Sciatic nerve (tissue), 2 donors: ENCODE measurements around the gene PKHD1. TPM values are rescaled to one million over a fixed set of nuclear protein-coding genes. Genes with fewer than 3 reads are reported as not detected.

ENCODE experiments used
- ATAC-seq: fragments of 200-7000 bp; cut with Tn5 transposase; one replicate; pipeline ENCODE4 v1.9.1; 2020; ENCODE audit warnings: mild to moderate bottlenecking, moderate library complexity
- DNase-seq: peaks from one replicate; pipeline ENCODE4 v3.0.0-alpha.2; 2020; ENCODE audit warnings: low spot score
- intact Hi-C: fragments of 100-400 bp; cut with DNase I; formaldehyde crosslinking; loops from one replicate; pipeline ENCODE4 v1.14.2; 2022
- total RNA-seq: library from RNA; stranded (reverse); fragmentation: NEBNext Ultra II Directional; extraction: Animal tissue kit (Norgen Biotek cat#: 25700); gene quantifications from one replicate; pipeline ENCODE4 v1.2.1, GENCODE V29; 2021
- donor health status: DM: no; HTN: no; CAD: no.
- donor health status: DM: no; HTN: no; CAD: no.

PKHD1 gene
- total RNA-seq, 1 donor from 2014 or later: 0.04 TPM

GRCh38 chr6:51702851-51703250 is 384.6 kb downstream of the PKHD1 start:
- DNase-seq: no peak
- intact Hi-C loops: no loop called here
- no peak for ATAC-seq

DNA sequence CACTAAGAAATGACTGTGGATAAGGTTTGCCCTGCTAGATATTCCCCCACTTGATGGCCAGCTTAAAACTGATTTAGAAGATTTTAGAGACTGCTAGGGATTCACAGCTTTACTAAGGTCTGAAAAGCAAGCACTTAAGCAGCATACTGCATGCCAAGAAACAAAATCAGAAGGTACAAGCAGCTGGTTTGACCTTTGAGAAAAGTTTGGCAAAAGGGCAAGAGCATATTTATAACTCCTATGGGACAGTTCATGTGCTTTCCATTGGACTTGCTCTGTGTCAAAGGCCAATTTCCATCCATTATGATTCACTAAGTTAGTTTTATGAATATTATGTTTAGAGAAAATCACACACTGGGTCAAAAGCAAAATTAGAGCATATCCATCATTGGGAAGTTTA is 402.8 kb downstream of the PKHD1 start:
- no peak for DNase-seq
- peak; percentile 95 for ATAC-seq
- intact Hi-C loops: no loop called here

GRCh38 chr6:51684038-51684437 is 403.4 kb downstream of the PKHD1 start:
- no peak for DNase-seq
- intact Hi-C loops: no loop called here
- no peak for ATAC-seq

DNA sequence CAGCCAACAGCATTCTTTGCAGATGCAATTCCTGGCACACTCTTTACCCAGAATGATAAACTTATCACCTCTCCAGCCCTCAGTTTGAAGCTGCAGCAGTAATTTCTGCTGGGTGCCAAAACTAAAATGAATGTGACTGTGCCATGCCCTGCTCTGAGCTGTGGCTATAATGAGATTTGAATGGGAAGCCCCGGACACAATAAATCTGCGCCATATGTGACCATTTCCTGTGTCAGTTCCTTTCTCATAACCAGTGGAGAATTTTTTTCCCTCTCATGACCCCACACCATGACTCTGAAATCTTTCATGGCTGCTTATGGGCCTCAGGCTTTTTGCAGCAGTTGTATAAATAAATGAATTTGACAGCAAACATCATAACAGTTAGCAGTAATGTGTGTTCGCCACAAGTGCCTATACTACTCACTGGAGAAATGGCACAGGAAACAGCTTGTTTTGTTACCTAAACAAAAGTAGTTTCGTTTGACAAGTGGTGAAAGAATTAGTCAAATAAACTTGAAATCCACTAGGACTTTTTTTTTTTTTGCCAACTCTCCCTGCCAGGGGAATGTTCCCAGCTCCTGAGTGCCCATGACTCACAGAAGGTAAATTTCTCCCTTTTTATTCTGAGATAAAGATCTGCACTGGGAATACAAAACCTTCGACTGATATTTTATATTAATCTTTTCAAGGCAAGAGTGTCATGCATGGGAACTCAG is 408.4 kb downstream of the PKHD1 start:
- intact Hi-C loops: no loop called here
- ATAC-seq (no peak), DNase-seq (no peak)

DNA sequence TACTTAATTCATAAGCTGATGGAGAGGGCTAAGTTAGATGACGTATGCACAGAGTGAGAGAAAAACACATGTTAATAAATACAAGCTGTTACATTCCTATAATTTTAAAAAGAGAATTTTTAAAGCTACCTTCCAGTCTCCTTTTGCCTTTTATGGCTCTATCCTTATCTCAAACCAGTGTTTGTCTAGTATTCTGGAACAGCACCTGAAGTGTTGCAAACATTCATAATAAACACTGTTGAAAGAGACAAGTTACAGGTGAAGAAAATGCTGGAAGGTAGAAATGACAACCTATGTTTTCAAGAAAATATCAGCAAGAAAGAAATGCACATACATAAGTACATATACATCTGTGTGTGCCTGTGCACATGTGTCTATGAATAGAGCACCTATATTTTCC is 409.1 kb downstream of the PKHD1 start:
- DNase-seq: no peak
- intact Hi-C loops: no loop called here
- ATAC-seq: no peak

GRCh38 chr6:51675922-51676275 is 411.5 kb downstream of the PKHD1 start:
- intact Hi-C loops: no loop called here
- DNase-seq (no peak), ATAC-seq (no peak)

DNA sequence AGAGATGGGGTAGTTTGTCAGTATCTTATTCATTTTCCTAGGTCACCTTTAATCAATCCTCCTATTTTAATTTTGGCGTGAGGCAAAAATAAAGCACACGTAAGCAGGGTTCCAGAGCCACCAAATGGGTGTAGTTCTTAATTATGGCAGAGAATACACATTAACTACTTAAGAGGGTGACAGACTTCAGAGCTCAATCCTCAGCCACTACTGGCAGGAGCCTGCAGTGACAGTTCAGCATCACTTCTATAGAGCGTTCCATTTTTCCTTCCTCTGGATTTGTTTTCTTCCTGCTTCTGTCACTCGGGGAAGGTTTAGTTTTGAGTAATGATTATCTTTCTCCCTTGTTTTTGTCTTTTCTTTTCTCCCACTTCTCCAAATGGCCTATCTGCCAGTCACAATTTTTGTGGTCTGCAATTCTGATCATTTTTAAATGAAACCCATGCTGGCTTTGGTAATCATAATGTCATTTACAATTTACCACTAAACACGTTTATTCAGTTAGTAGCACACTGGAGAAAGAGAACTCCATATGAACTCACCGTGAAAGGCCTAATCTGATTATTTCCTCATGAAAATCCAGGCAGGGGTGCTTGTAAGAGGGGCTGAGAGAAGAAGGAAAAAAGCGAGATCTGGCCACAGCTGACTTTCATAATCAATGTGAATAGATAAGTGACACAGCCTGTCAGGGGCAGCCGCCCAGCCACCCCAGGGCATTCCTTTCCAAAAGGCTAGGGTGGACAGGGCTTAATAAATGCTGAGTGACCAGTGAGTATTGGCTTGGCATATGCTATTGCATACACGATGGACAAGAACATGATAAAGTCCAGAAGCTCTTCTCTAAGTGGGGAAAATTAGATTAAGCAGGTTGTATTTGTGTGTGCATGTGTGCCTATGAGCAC is 412.1 kb downstream of the PKHD1 start:
- DNase-seq (no peak), ATAC-seq (no peak)
- intact Hi-C loops: no loop called here

DNA sequence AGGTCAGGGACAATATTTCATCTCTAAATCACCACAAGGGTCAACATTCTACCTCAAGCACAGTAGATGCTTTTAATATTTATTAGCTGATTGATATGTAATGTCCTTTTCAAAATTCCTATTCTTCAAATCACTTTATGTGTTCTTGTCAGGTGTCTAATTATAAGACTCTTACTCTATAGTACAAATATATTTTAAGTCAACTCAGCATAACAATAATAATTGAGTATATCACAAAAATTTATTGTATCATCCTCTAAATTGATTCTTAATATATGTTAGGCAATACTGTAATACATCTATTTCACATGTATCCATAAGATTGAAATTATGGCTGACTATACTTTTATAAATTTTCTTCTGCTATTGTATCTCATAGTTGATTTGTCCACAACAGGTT is 423.9 kb downstream of the PKHD1 start:
- intact Hi-C loops: no loop called here
- ATAC-seq: no peak
- DNase-seq: no peak

GRCh38 chr6:51660767-51661166 is 426.6 kb downstream of the PKHD1 start:
- intact Hi-C loops: no loop called here
- ATAC-seq (no peak), DNase-seq (no peak)

DNA sequence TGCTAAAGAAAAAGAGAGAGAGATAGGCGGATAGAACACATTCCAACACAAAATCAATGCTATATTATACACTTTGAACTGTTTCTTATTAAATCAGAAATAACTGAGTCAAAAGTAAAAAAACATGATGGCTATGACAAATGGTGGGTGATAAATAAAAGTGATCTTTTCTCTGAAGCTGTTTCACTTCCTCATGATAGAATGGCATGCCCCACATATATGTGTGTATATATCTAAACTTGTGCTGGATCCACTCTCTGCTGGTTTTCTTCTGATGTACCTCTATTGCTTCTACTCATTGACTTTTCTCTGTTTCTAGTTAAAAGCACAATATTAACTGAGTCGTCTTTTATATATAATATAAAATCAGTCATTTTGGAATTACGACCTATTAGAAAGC is 429.9 kb downstream of the PKHD1 start:
- ATAC-seq (no peak), DNase-seq (no peak)
- intact Hi-C loops: no loop called here

GRCh38 chr6:51655517-51655916 is 431.9 kb downstream of the PKHD1 start:
- DNase-seq: no peak

DNA sequence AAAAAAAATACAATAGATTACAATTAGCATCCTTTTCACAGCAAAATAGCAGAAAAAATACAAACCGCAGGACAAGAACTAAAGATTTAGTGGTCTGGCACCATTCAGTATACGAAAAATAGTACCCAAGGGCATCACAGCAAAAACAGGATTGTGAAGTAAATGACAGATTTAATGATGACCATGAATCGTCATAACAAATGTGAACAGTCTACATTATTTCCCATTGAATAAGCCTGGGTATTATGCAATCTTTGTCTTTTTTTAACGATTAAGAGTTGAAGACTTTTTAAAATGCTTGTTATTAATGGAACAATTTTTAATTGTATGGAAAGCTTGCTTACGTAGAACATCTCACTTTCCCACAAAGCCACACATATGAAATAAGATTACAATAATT is 432.8 kb downstream of the PKHD1 start:
- intact Hi-C loops: no loop called here
- DNase-seq: no peak
- ATAC-seq: no peak

More at GRCh38 chr6:51655517-51655916, 431.9 kb downstream of the PKHD1 start:
- ATAC-seq: no peak
- intact Hi-C loops: no loop called here

GRCh38 chr6:51651132-51651817 is 436.1 kb downstream of the PKHD1 start:
- DNase-seq (no peak), ATAC-seq (no peak)
- intact Hi-C loops: no loop called here

GRCh38 chr6:51648774-51649173 is 438.6 kb downstream of the PKHD1 start:
- no peak for ATAC-seq
- intact Hi-C loops: no loop called here
- DNase-seq: no peak

DNA sequence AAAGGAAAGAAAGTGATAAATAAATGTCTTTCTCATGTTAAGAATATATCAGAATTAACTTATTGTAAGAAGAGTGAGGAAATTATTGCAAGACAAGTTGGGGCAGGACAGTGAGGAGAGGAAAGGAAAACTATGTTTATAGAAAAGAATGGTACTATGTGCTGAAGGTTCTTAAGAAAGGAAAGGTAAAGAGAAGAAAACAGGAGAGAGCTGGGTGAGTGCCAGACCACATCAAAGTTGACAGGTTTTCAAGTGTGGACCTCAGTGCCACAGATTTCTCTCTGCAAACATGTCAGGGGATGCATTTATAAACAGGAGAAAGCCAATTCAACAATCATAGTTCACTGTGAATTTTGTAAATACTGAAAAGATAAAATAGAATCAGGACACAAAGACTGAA is 439.2 kb downstream of the PKHD1 start:
- DNase-seq (no peak), ATAC-seq (no peak)
- intact Hi-C loops: no loop called here

DNA sequence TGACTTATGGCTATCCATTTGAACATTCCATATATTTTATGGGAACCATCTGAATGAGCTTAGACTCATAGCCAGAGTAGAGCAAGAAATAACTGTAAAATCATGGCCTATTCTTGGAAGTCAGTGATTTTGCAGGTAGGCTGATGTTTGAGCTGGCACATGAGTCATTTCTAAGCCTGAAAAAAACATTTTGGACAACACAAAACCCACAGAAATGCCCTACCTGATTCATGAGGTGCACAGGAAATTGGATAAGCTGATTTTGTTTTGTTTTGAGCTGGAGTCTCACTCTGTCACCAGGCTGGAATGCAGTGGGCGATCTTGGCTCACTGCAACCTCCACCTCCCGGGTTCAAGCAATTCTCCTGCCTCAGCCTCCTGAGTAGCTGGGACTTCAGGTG is 443.0 kb downstream of the PKHD1 start:
- no peak for ATAC-seq
- intact Hi-C loops: no loop called here
- no peak for DNase-seq

GRCh38 chr6:51640021-51640420 is 447.4 kb downstream of the PKHD1 start:
- ATAC-seq (no peak), DNase-seq (no peak)
- intact Hi-C loops: no loop called here

GRCh38 chr6:51633424-51633823 is 454.0 kb downstream of the PKHD1 start:
- DNase-seq (no peak), ATAC-seq (no peak)
- intact Hi-C loops: no loop called here

- no peak for DNase-seq
- intact Hi-C loops: no loop called here
- no peak for ATAC-seq
Observed at GRCh38 chr6:51630011-51630410, 457.4 kb downstream of the PKHD1 start.

DNA sequence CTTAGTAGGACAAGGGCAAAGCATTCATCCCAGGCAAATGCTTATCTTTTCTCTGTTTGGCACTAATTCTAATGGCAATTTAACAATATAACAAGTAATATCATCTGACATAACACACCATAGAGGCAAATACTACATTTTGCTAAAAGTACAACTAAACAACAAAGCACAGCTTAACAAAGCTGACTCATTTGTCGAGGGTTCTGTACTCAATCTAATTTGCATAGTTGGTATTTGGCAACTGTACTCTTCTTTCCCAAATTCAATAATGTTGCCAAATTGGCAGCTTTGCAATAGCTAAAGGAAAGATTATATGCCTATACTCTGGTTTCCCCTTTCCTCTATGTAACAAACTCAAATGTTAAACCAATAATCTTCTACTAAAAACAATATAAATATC is 461.0 kb downstream of the PKHD1 start:
- DNase-seq: no peak
- ATAC-seq: no peak
- intact Hi-C loops: no loop called here
